GM19240 (cell line): ENCODE data around the gene XPO4.
A peak's percentile ranks its signal among the peaks of the same experiment; 100 is the strongest.

ENCODE experiments used
- DNase-seq: peaks from one replicate; pipeline ENCODE4 v3.0.0; 2011; ENCODE audit warnings: low spot score; ENCODE audit not compliant: insufficient read length

Gene XPO4

GRCh38 chr13:20828539-20829364, 73.8 kb downstream of the XPO4 start:
- peak; percentile 4 for DNase-seq

- no peak for DNase-seq
Observed at GRCh38 chr13:20826843-20827560, 75.5 kb downstream of the XPO4 start.

GRCh38 chr13:20826301-20826700, 76.2 kb downstream of the XPO4 start:
- no peak for DNase-seq

GRCh38 chr13:20825477-20825875, 77.1 kb downstream of the XPO4 start:
- DNase-seq = no peak

- DNase-seq = no peak
Observed at GRCh38 chr13:20824762-20825476, 77.6 kb downstream of the XPO4 start.

- DNase-seq = no peak
Observed at GRCh38 chr13:20823071-20823470, 79.5 kb downstream of the XPO4 start.

- DNase-seq = no peak
Observed at GRCh38 chr13:20822406-20822805, 80.1 kb downstream of the XPO4 start.

- DNase-seq = no peak
Observed at GRCh38 chr13:20819715-20820114, 82.8 kb downstream of the XPO4 start.

GRCh38 chr13:20815464-20815863, 87.1 kb downstream of the XPO4 start:
- DNase-seq = no peak

GRCh38 chr13:20814224-20814910, 88.2 kb downstream of the XPO4 start:
- DNase-seq = no peak

GRCh38 chr13:20812890-20813289, 89.7 kb downstream of the XPO4 start:
- DNase-seq = no peak

GRCh38 chr13:20810808-20811207, 91.7 kb downstream of the XPO4 start:
- no peak for DNase-seq

- no peak for DNase-seq
Observed at GRCh38 chr13:20808874-20809273, 93.7 kb downstream of the XPO4 start.

GRCh38 chr13:20803180-20803965, 99.2 kb downstream of the XPO4 start:
- no peak for DNase-seq

- no peak for DNase-seq
Observed at GRCh38 chr13:20801707-20802106, 100.8 kb downstream of the XPO4 start.

GRCh38 chr13:20799726-20800416, 102.7 kb downstream of the XPO4 start:
- no peak for DNase-seq

GRCh38 chr13:20798027-20798426, 104.5 kb downstream of the XPO4 start:
- no peak for DNase-seq

GRCh38 chr13:20796791-20797508, 105.6 kb downstream of the XPO4 start:
- DNase-seq = no peak

- DNase-seq = no peak
Observed at GRCh38 chr13:20789665-20790064, 112.9 kb downstream of the XPO4 start.
